Sigmoid colon (tissue), 7 donors: ENCODE measurements around the gene SBF2. TPM values are rescaled to one million over a fixed set of nuclear protein-coding genes. Genes with fewer than 3 reads are reported as not detected.

Experiments
- DNase-seq: peaks from one replicate; pipeline ENCODE4 v3.0.0-alpha.2; 2019
- H3K27ac ChIP-seq, 4 donors: fragments of 200-600 bp; sonication (generic); one replicate each; pipeline ENCODE4 v1.5.1; 2016 to 2019; ENCODE audit warnings: mild to moderate bottlenecking in 1 of 4
- H3K27me3 ChIP-seq, 3 donors: fragments of 200-600 bp; sonication (generic); one replicate each; pipeline ENCODE4 v1.5.1; 2019; ENCODE audit warnings: mild to moderate bottlenecking in 1 of 3
- H3K36me3 ChIP-seq, 4 donors: fragments of 200-600 bp; sonication (generic); one replicate each; pipeline ENCODE4 v1.5.1; 2016 to 2019
- H3K4me1 ChIP-seq, 4 donors: fragments of 200-600 bp; sonication (generic); one replicate each; pipeline ENCODE4 v1.5.1; 2017 to 2019
- H3K4me3 ChIP-seq, 4 donors: fragments of 200-600 bp; sonication (generic); one replicate each; pipeline ENCODE4 v1.5.1; 2017 to 2019; ENCODE audit warnings: mild to moderate bottlenecking in 2 of 4, moderate library complexity in 1 of 4
- H3K9me3 ChIP-seq, 4 donors: fragments of 200-600 bp in 3 of 4; sonication (generic) in 3 of 4; one replicate each; pipeline versions ENCODE4 v1.5.1 to v1.6.1; 2013 to 2019
- CTCF ChIP-seq, 4 experiments: fragments of 450-650 bp in 3 of 4; fragments of 200-600 bp in 1 of 4; IDR thresholded peaks; one replicate each; pipeline ENCODE4 v1.5.1; 2016 to 2019; ENCODE audit warnings: antibody characterized with exemption in 4 of 4, mild to moderate bottlenecking in 3 of 4, moderate library complexity in 2 of 4
- EP300 ChIP-seq, 4 donors: sonication (generic); formaldehyde crosslinking; IDR thresholded peaks; one replicate each; pipeline ENCODE4 v1.6.1; 2017; ENCODE audit warnings: antibody characterized with exemption in 4 of 4
- POLR2A ChIP-seq, 2 donors: fragments of 450-650 bp; IDR thresholded peaks; one replicate each; pipeline ENCODE4 v1.6.1; 2016; ENCODE audit warnings: antibody characterized with exemption in 2 of 2, mild to moderate bottlenecking in 2 of 2, moderate library complexity in 2 of 2
- POLR2AphosphoS5 ChIP-seq, 4 donors: sonication (generic); formaldehyde crosslinking; IDR thresholded peaks; one replicate each; pipeline ENCODE4 v1.6.1; 2017; ENCODE audit warnings: antibody characterized with exemption in 4 of 4
- WGBS, 2 donors: extraction: QIAGEN DNeasy Blood & Tissue Kit; methylation state at CpG; one replicate each; pipeline ENCODE4 v1.1.7; 2013; 5-methylcytosine and 5-hydroxymethylcytosine counted together
- intact Hi-C: fragments of 100-400 bp; cut with DNase I; formaldehyde crosslinking; loops from one replicate; pipeline ENCODE4 v1.15.1; 2023
- polyA plus RNA-seq, 3 donors: library from polyadenylated mRNA; stranded (reverse); fragments of 200-250 nt; gene quantifications; one replicate each; pipeline ENCODE4 v1.2.3, GENCODE V29; 2013
- total RNA-seq, 4 donors: library from RNA; depleted of rRNA; stranded (reverse); fragments of >200 nt; gene quantifications; one replicate each; pipeline ENCODE4 v1.1.0, GENCODE V29; 2016
- donor health status: healthy with polysubstance abuse.
- donor health status: Bipolar disorder and iron deficiency.
- donor health status: healthy.

The SBF2 gene
- total and polyA plus RNA-seq, 7 donors = 9.5 to 67.5 (median 47.1) TPM

- intact Hi-C loops = loop anchor here (10.0 kb wide), 1 partner anchor 453 kb away; no protein-coding TSS in a partner anchor
- H3K27ac ChIP-seq = no peak overlapping the region
- 82 to 87% methylated on average over 3 of the region's 3 CpGs for WGBS, 2 donors
Measured at GRCh38 chr11:9752091-9752490, 541.9 kb downstream of the SBF2 start.

DNA sequence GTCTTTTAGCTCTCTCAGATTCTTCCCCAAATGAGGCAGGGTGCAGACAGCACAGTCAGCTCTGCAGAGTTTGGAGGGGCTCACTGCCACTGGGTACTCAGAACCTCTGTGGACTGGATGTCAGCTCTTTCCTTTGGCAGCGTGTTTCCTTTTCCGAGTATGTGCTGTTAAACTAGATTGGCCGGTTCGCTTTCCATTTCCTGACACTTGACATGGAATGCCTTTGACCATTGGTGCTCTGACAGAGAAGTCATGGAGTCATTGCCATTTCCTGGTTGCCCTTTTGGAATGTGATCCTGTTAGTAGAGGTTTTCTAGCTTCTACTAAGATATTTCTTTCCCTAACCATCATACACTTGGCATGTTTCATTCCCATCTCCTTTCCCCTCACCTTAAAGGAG, 543.5 kb downstream of the SBF2 start:
- H3K4me3 ChIP-seq = no peak overlapping the region
- H3K4me1 ChIP-seq = peaks cover 0 to 25% (median 9%) of the 10 kb centered on the region in 4 donors
- 71 to 83% methylated on average over 4 of the region's 4 CpGs for WGBS, 2 donors
- intact Hi-C loops = loop anchor here (10.0 kb wide), 1 partner anchor 454 kb away; no protein-coding TSS in a partner anchor
- no peak overlapping the region for H3K27ac ChIP-seq
- no peak for DNase-seq
- H3K36me3 ChIP-seq = peaks cover 0 to 38% (median 6%) of the 10 kb centered on the region in 4 donors
- no peaks in the 10 kb centered on the region for H3K27me3 ChIP-seq
- H3K9me3 ChIP-seq = no peaks in the 10 kb centered on the region
- TF ChIP-seq EP300 (IDR thresholded peaks at IDR 0.05) (no peak), CTCF (IDR thresholded peaks at IDR 0.05) (no peak), POLR2A (IDR thresholded peaks at IDR 0.05) (no peak), POLR2AphosphoS5 (IDR thresholded peaks at IDR 0.05) (no peak)

More at GRCh38 chr11:9752091-9752490, 541.9 kb downstream of the SBF2 start:
- DNase-seq = no peak
- Histone ChIP-seq H3K27me3 (no peaks in the 10 kb centered on the region), H3K4me3 (no peak overlapping the region), H3K4me1 (peaks cover 0 to 17% (median 12%) of the 10 kb centered on the region in 4 donors), H3K9me3 (no peaks in the 10 kb centered on the region), H3K36me3 (peaks cover 0 to 38% (median 6%) of the 10 kb centered on the region in 4 donors)
- TF ChIP-seq POLR2AphosphoS5 (IDR thresholded peaks at IDR 0.05) = no peak
- TF ChIP-seq CTCF (IDR thresholded peaks at IDR 0.05) = no peak
- TF ChIP-seq EP300 (IDR thresholded peaks at IDR 0.05) = no peak
- TF ChIP-seq POLR2A (IDR thresholded peaks at IDR 0.05) = no peak

DNA sequence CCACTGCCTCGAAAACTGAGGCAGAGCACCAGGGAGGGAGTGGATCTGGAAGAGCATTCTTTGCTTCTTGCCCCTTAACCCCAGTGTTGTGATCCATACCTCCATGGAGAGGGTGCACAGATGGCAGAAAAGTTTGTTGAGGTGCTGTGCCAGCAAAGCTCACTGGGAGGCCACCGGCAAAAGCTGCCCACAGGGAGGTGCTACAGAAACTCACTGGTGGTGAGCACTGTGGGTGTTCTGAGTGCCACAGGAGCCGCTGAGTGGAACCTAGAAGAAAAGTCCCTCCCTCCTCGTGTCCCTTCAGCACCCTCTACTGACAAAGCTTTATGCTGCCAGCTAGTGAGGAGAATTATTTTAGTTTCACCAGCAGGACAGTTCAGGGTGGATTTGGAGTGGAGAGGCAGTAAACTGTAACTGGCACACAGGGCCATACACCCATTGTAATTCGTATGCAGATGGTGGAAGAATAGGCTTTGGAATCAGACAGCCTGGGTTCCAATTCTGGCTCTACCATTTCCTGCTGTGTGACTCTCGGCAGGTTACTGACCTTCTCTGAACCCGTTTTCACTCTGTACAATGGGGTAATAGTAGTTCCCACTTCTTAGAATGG, 545.6 kb downstream of the SBF2 start:
- H3K4me3 ChIP-seq = no peak overlapping the region
- peaks cover 0 to 38% (median 6%) of the 10 kb centered on the region in 4 donors for H3K36me3 ChIP-seq
- H3K9me3 ChIP-seq = no peaks in the 10 kb centered on the region
- peaks cover 0 to 25% (median 9%) of the 10 kb centered on the region in 4 donors for H3K4me1 ChIP-seq
- intact Hi-C loops = loop anchor here (2.0 kb wide), 1 partner anchor 134 kb away; no protein-coding TSS in a partner anchor
- H3K27ac ChIP-seq = peak overlapping the region; percentile 25 to 63 (median 53)
- TF ChIP-seq EP300 (IDR thresholded peaks at IDR 0.05) (no peak), CTCF (IDR thresholded peaks at IDR 0.05) (peak; percentile 34 to 71 (median 66)), POLR2AphosphoS5 (IDR thresholded peaks at IDR 0.05) (peak in 1 of 4 donors; percentile 8), POLR2A (IDR thresholded peaks at IDR 0.05) (no peak)
- WGBS, 2 donors = 42 to 48% methylated on average over 7 of the region's 7 CpGs
- no peaks in the 10 kb centered on the region for H3K27me3 ChIP-seq
- DNase-seq = peak; percentile 77

DNA sequence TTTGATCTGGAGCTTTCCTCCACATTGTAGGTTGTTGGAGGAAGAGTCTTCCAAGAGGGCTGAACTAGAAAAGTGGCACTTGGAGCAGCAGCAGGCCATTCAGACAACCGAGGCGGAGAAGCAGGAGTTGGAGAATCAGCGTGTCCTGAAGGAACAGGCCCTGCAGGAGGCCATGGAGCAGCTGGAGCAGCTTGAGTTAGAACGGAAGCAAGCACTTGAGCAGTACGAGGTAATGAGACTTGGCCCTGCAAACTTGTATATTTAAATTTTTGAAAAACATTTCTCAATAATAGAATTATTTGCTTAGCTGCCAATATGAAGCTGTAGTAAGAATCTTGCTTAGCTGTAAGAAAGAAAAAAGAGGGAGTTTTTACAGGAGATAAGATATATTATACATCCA, 546.2 kb downstream of the SBF2 start:
- intact Hi-C loops = loop anchor here (2.0 kb wide), 1 partner anchor 133 kb away; no protein-coding TSS in a partner anchor
- WGBS, 2 donors = 78 to 86% methylated on average over 5 of the region's 5 CpGs
- TF ChIP-seq POLR2AphosphoS5 (IDR thresholded peaks at IDR 0.05) = no peak
- no peak for TF ChIP-seq CTCF (IDR thresholded peaks at IDR 0.05)
- no peak for TF ChIP-seq POLR2A (IDR thresholded peaks at IDR 0.05)
- TF ChIP-seq EP300 (IDR thresholded peaks at IDR 0.05) = no peak
- Histone ChIP-seq H3K4me1 (peaks cover 0 to 25% (median 9%) of the 10 kb centered on the region in 4 donors), H3K9me3 (no peaks in the 10 kb centered on the region), H3K4me3 (no peak overlapping the region), H3K27ac (peak overlapping the region; percentile 25 to 63 (median 53)), H3K27me3 (no peaks in the 10 kb centered on the region), H3K36me3 (peaks cover 0 to 38% (median 6%) of the 10 kb centered on the region in 4 donors)
- peak; percentile 77 for DNase-seq
